ENCODE results near the gene CCDC57. TPM values are rescaled to one million over a fixed set of nuclear protein-coding genes. Genes with fewer than 3 reads are reported as not detected.

The CCDC57 gene
- total and polyA plus RNA-seq, 9 of the 15 experiments (the other 6 are each of a cell fraction or from before 2014, with no cell fraction given), result 0.83 to 36.2 (median 13.6) TPM

- peak; percentile 67; the same call in 1 of the 2 replicates for TF ChIP-seq ARID4B (CRISPR knock-in tag; IDR thresholded peaks at IDR 0.05)
- peak; percentile 70 for TF ChIP-seq MAFK (IDR thresholded peaks at IDR 0.05; ENCODE audit: low read length)
- 0 out of 2 replicates have a peak, but pooled peaks have one; percentile 19 for TF ChIP-seq ZNF324 (CRISPR knock-in tag; IDR thresholded peaks at IDR 0.05)
- TF ChIP-seq EP400 (IDR thresholded peaks at IDR 0.05), result peak; percentile 64
- TF ChIP-seq CBX3 (IDR thresholded peaks at IDR 0.05; ENCODE audit: borderline replicate concordance in 1 of 2, low read length in 2 of 2), result peak in 1 of 2 experiments; percentile 10; a peak in 1 of 3 replicates
- TF ChIP-seq ADNP (tag; IDR thresholded peaks at IDR 0.05), result no peak
- TF ChIP-seq ZNF695 (CRISPR knock-in tag; IDR thresholded peaks at IDR 0.05), result no peak
- TF ChIP-seq ZBED1 (IDR thresholded peaks at IDR 0.05), result no peak
- TF ChIP-seq, protein P1, sequence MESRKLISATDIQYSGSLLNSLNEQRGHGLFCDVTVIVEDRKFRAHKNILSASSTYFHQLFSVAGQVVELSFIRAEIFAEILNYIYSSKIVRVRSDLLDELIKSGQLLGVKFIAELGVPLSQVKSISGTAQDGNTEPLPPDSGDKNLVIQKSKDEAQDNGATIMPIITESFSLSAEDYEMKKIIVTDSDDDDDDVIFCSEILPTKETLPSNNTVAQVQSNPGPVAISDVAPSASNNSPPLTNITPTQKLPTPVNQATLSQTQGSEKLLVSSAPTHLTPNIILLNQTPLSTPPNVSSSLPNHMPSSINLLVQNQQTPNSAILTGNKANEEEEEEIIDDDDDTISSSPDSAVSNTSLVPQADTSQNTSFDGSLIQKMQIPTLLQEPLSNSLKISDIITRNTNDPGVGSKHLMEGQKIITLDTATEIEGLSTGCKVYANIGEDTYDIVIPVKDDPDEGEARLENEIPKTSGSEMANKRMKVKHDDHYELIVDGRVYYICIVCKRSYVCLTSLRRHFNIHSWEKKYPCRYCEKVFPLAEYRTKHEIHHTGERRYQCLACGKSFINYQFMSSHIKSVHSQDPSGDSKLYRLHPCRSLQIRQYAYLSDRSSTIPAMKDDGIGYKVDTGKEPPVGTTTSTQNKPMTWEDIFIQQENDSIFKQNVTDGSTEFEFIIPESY (CRISPR knock-in tag; IDR thresholded peaks at IDR 0.05), result peak; percentile 82
- TF ChIP-seq SRSF7 (optimal IDR thresholded peaks at IDR 0.05; ENCODE audit: low read depth, low read length), result no peak
- TF ChIP-seq SNIP1 (IDR thresholded peaks at IDR 0.05; ENCODE audit: low read depth), result no peak
- TF ChIP-seq ELF4 (CRISPR knock-in tag; IDR thresholded peaks at IDR 0.05), result peak; percentile 70; the same call in 1 of the 2 replicates
- TF ChIP-seq KDM4B (IDR thresholded peaks at IDR 0.05; ENCODE audit: borderline replicate concordance in 2 of 2, low read depth in 1 of 2), result 0 out of 4 replicates have a peak, but pooled peaks of 1 of the 2 experiments have one; percentile 29
- no peak for TF ChIP-seq CCAR2 (IDR thresholded peaks at IDR 0.05; ENCODE audit: low read depth, low read length)
- peak in 1 of 2 experiments; percentile 70; a peak in 2 of 4 replicates for TF ChIP-seq MNT (conservative IDR thresholded peaks at IDR 0.05)
- no peak for TF ChIP-seq PML (IDR thresholded peaks at IDR 0.05; ENCODE audit: low read length)
- TF ChIP-seq RBM25 (IDR thresholded peaks at IDR 0.05; ENCODE audit: low read depth, low read length, severe bottlenecking), result no peak
- TF ChIP-seq HIVEP1 (CRISPR knock-in tag; IDR thresholded peaks at IDR 0.05), result peak; percentile 67; the same call in 1 of the 2 replicates
- TF ChIP-seq DACH1 (IDR thresholded peaks at IDR 0.05; ENCODE audit: partially characterized antibody), result peak; percentile 13
- TF ChIP-seq ZNF41 (CRISPR knock-in tag; conservative IDR thresholded peaks at IDR 0.05), result 0 out of 2 replicates have a peak, but pooled peaks have one; percentile 55
- peak; percentile 37; the same call in 1 of the 2 replicates for TF ChIP-seq MBD2 (IDR thresholded peaks at IDR 0.05; ENCODE audit: borderline replicate concordance, low read depth)
Observed at GRCh38 chr17:82205720-82206508, 6.7 kb downstream of the CCDC57 start (continued).
